ENCODE results near the gene BTBD19. TPM values are rescaled to one million over a fixed set of nuclear protein-coding genes. Genes with fewer than 3 reads are reported as not detected.

Gene BTBD19
- polyA plus RNA-seq, 1 donor (not counting 4 experiments of a cell fraction or from before 2014, with no cell fraction given): 2.9 TPM

DNA sequence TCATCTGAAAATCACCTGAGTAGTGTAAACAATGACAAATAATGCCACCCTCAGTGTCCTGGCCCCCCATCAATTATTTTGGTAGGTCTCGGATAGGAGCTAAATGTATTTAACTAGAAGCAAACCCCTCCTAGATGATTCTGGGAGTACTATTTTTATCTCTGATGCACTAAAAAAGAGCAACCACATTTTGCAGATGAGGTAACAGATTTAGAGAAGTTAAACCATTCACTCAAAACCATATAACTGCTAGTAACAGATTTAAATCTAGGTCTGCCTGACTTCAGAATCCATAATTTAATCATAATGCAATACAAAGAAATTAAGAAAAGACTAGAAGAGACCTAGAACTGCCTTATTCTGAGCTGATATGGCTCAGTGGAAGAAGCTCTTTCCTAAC lies 52.0 kb downstream of the BTBD19 start:
- Histone ChIP-seq H3K27me3 (ENCODE audit: control insufficient read depth, extremely low read depth, insufficient read depth, low read length) (no peaks in the 10 kb centered on the region), H3K9ac (ENCODE audit: control insufficient read depth, extremely low read depth, insufficient read depth, low read length) (no peak overlapping the region), H4K20me1 (ENCODE audit: control insufficient read depth, extremely low read depth, insufficient read depth, low read length) (no peaks in the 10 kb centered on the region), H3K27ac (ENCODE audit: control insufficient read depth, insufficient read depth, low read length) (no peak overlapping the region), H3K79me2 (ENCODE audit: control insufficient read depth, insufficient read depth, low read length) (no peaks in the 10 kb centered on the region), H3K4me2 (ENCODE audit: control insufficient read depth, extremely low read depth, insufficient read depth, low read depth, low read length) (no peak overlapping the region), H3K4me3 (ENCODE audit: control insufficient read depth in 2 of 3, extremely low read depth in 1 of 3, insufficient read depth in 2 of 3, low read depth in 1 of 3, low read length in 3 of 3) (no peak overlapping the region), H3K9me1 (ENCODE audit: control insufficient read depth, extremely low read depth, insufficient read depth, low read length) (no peaks in the 10 kb centered on the region), H3K9me3 (ENCODE audit: control insufficient read depth, low read depth, low read length) (no peaks in the 10 kb centered on the region), H3K36me3 (ENCODE audit: control insufficient read depth in 2 of 2, extremely low read depth in 1 of 2, insufficient read depth in 2 of 2, low read length in 2 of 2) (no peaks in the 10 kb centered on the region), H2AFZ (ENCODE audit: control insufficient read depth, low read length) (no peak overlapping the region), H3K4me1 (ENCODE audit: control insufficient read depth, extremely low read depth, insufficient read depth, low read length) (no peaks in the 10 kb centered on the region)
- no peak for FAIRE-seq
- TF ChIP-seq, protein P1, sequence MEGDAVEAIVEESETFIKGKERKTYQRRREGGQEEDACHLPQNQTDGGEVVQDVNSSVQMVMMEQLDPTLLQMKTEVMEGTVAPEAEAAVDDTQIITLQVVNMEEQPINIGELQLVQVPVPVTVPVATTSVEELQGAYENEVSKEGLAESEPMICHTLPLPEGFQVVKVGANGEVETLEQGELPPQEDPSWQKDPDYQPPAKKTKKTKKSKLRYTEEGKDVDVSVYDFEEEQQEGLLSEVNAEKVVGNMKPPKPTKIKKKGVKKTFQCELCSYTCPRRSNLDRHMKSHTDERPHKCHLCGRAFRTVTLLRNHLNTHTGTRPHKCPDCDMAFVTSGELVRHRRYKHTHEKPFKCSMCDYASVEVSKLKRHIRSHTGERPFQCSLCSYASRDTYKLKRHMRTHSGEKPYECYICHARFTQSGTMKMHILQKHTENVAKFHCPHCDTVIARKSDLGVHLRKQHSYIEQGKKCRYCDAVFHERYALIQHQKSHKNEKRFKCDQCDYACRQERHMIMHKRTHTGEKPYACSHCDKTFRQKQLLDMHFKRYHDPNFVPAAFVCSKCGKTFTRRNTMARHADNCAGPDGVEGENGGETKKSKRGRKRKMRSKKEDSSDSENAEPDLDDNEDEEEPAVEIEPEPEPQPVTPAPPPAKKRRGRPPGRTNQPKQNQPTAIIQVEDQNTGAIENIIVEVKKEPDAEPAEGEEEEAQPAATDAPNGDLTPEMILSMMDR (optimal IDR thresholded peaks at IDR 0.05 in 1 of 3, IDR thresholded peaks at IDR 0.05 in 1 of 3, conservative IDR thresholded peaks at IDR 0.05 in 1 of 3; ENCODE audit: extremely low read depth in 1 of 3, insufficient read depth in 2 of 3, low read length in 3 of 3): no peak
- TF ChIP-seq EZH2 (IDR thresholded peaks at IDR 0.05; ENCODE audit: low read length): no peak
- dilution Hi-C loops (cut with MboI; ENCODE audit: extremely low pct_ligation_motif_present, low sequenced_read_pairs): no loop called here
- DNase-seq (ENCODE audit: low read depth, low spot score): no peak

DNA sequence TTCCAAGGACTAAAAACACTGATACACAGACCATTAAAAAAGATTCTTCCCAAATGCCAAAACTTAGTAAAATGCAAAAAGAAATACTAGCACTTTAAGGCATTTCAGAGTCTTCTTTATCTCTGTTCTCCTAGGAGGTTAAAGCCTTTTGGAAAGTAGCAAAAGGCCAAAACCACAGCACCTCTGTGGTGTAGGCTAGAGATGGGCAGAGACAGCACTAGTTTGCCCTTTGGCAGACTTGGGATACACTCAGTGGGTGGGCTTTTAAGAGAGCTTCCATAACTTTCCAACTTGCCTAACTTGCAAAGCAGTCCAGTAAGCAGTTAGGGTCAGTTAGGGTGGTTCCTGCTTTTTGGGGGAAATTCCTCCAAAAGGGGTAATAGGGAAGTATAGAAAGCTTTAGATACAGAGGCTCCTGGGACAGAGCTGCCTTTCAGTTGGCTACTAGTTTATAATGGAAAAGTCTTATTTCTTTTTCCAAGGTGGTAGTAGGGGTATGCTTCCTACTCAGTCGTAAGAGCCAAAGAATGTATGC lies 52.6 kb downstream of the BTBD19 start:
- Histone ChIP-seq H3K4me2 (ENCODE audit: control insufficient read depth, extremely low read depth, insufficient read depth, low read depth, low read length) (no peak overlapping the region), H3K9ac (ENCODE audit: control insufficient read depth, extremely low read depth, insufficient read depth, low read length) (no peak overlapping the region), H3K9me3 (ENCODE audit: control insufficient read depth, low read depth, low read length) (no peaks in the 10 kb centered on the region), H3K36me3 (ENCODE audit: control insufficient read depth in 2 of 2, extremely low read depth in 1 of 2, insufficient read depth in 2 of 2, low read length in 2 of 2) (no peaks in the 10 kb centered on the region), H3K4me3 (ENCODE audit: control insufficient read depth in 2 of 3, extremely low read depth in 1 of 3, insufficient read depth in 2 of 3, low read depth in 1 of 3, low read length in 3 of 3) (no peak overlapping the region), H3K27ac (ENCODE audit: control insufficient read depth, insufficient read depth, low read length) (no peak overlapping the region), H3K9me1 (ENCODE audit: control insufficient read depth, extremely low read depth, insufficient read depth, low read length) (no peaks in the 10 kb centered on the region), H3K27me3 (ENCODE audit: control insufficient read depth, extremely low read depth, insufficient read depth, low read length) (no peaks in the 10 kb centered on the region), H4K20me1 (ENCODE audit: control insufficient read depth, extremely low read depth, insufficient read depth, low read length) (no peaks in the 10 kb centered on the region), H2AFZ (ENCODE audit: control insufficient read depth, low read length) (no peak overlapping the region), H3K79me2 (ENCODE audit: control insufficient read depth, insufficient read depth, low read length) (no peaks in the 10 kb centered on the region), H3K4me1 (ENCODE audit: control insufficient read depth, extremely low read depth, insufficient read depth, low read length) (no peaks in the 10 kb centered on the region)
- TF ChIP-seq, protein P1 (optimal IDR thresholded peaks at IDR 0.05 in 1 of 3, IDR thresholded peaks at IDR 0.05 in 1 of 3, conservative IDR thresholded peaks at IDR 0.05 in 1 of 3; ENCODE audit: extremely low read depth in 1 of 3, insufficient read depth in 2 of 3, low read length in 3 of 3): no peak
- no peak for TF ChIP-seq EZH2 (IDR thresholded peaks at IDR 0.05; ENCODE audit: low read length)
- DNase-seq (ENCODE audit: low read depth, low spot score) (no peak), FAIRE-seq (no peak)
- dilution Hi-C loops (cut with MboI; ENCODE audit: extremely low pct_ligation_motif_present, low sequenced_read_pairs): no loop called here
